Effector memory CD4-positive, alpha-beta T cell (primary cell): Measurements from ENCODE around the gene SPATA6.
"Not testable (repeated sequence)": the region's sequence is repeated elsewhere in the genome, so short reads cannot be mapped to it uniquely, and the experiment has no call there.

Experiments
- DNase-seq, 3 donors: peaks; one replicate each; pipeline ENCODE4 v3.0.0-alpha.2; 2020
- H3K27ac ChIP-seq: 2 replicates; pipeline ENCODE4 v1.7.0; 2013; ENCODE audit warnings: mild to moderate bottlenecking, low read length, moderate library complexity; ENCODE audit not compliant: insufficient read depth, poor library complexity, severe bottlenecking
- H3K27me3 ChIP-seq: replicated peaks from 2 replicates; pipeline ENCODE4 v1.7.0; 2013; ENCODE audit warnings: mild to moderate bottlenecking, low read length; ENCODE audit not compliant: insufficient read depth, control insufficient read depth, poor library complexity, severe bottlenecking
- H3K36me3 ChIP-seq: 2 replicates; pipeline ENCODE4 v1.7.0; 2013; ENCODE audit warnings: mild to moderate bottlenecking, low read length, moderate library complexity; ENCODE audit not compliant: control insufficient read depth, insufficient read depth
- H3K4me1 ChIP-seq: 2 replicates; pipeline ENCODE4 v1.7.0; 2013; ENCODE audit warnings: low read length, mild to moderate bottlenecking; ENCODE audit not compliant: control insufficient read depth, insufficient read depth, poor library complexity, severe bottlenecking
- H3K4me3 ChIP-seq: 2 replicates; pipeline ENCODE4 v1.7.0; 2013; ENCODE audit warnings: low read length, low read depth, mild to moderate bottlenecking; ENCODE audit not compliant: insufficient read depth, poor library complexity, severe bottlenecking
- H3K9me3 ChIP-seq: 2 replicates; pipeline ENCODE4 v1.7.0; 2013; ENCODE audit warnings: mild to moderate bottlenecking, low read length, moderate library complexity; ENCODE audit not compliant: control insufficient read depth

SPATA6 gene

GRCh38 chr1:48462716-48463302, 9.2 kb downstream of the SPATA6 start:
- no peak for DNase-seq
- H3K27me3 ChIP-seq: peaks cover 4% of the 10 kb centered on the region
- H3K9me3 ChIP-seq: no peaks in the 10 kb centered on the region
- no peaks in the 10 kb centered on the region for H3K4me1 ChIP-seq
- H3K4me3 ChIP-seq: no peak overlapping the region
- no peaks in the 10 kb centered on the region for H3K36me3 ChIP-seq
- H3K27ac ChIP-seq: no peak overlapping the region

DNA sequence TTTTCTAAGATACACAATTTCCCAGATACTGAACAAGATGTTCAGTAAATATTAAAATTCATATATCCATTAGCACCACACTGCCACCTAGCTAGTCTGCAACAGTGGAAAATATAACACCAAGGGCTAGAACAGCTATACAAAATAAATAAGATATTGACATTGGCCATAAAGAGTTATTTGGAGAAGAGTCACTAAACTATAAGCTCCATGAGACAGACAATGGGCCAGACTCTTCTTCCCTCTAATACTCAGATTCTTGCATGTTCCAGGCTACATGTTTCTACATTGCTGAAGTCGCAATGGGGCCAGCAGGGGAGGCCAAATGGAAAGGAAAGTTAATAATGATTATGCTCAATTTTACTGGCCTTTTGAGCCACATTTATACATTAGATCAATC, 21.5 kb downstream of the SPATA6 start:
- H3K27ac ChIP-seq: no peak overlapping the region
- H3K36me3 ChIP-seq: no peaks in the 10 kb centered on the region
- H3K4me1 ChIP-seq: no peaks in the 10 kb centered on the region
- no peaks in the 10 kb centered on the region for H3K27me3 ChIP-seq
- no peaks in the 10 kb centered on the region for H3K9me3 ChIP-seq
- H3K4me3 ChIP-seq: no peak overlapping the region
- no peak for DNase-seq

DNA sequence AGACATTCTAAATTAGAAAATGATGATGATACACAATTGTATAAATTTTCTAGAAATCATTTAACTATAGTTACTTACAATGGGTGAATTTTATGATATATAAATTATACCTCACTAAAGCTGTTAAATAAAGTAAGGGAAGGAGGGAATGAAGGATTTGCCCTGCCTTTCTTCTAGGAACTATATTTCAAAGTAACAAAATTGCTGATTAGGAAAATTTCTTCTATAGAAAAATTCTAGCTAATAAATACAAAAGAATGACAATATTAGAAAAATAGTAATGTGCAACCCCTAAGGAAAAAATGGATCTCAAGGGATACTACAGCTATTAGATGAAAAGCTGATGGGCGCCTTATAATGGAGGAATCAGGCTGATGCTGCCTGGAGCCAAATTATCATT, 23.1 kb downstream of the SPATA6 start:
- no peaks in the 10 kb centered on the region for H3K4me1 ChIP-seq
- no peak overlapping the region for H3K4me3 ChIP-seq
- no peaks in the 10 kb centered on the region for H3K27me3 ChIP-seq
- no peaks in the 10 kb centered on the region for H3K9me3 ChIP-seq
- DNase-seq: no peak
- no peak overlapping the region for H3K27ac ChIP-seq
- H3K36me3 ChIP-seq: no peaks in the 10 kb centered on the region

GRCh38 chr1:48444186-48444585, 27.8 kb downstream of the SPATA6 start:
- H3K4me1 ChIP-seq, H3K9me3 ChIP-seq, H3K4me3 ChIP-seq, DNase-seq, H3K27me3 ChIP-seq, H3K27ac ChIP-seq, H3K36me3 ChIP-seq: not testable (repeated sequence)

DNA sequence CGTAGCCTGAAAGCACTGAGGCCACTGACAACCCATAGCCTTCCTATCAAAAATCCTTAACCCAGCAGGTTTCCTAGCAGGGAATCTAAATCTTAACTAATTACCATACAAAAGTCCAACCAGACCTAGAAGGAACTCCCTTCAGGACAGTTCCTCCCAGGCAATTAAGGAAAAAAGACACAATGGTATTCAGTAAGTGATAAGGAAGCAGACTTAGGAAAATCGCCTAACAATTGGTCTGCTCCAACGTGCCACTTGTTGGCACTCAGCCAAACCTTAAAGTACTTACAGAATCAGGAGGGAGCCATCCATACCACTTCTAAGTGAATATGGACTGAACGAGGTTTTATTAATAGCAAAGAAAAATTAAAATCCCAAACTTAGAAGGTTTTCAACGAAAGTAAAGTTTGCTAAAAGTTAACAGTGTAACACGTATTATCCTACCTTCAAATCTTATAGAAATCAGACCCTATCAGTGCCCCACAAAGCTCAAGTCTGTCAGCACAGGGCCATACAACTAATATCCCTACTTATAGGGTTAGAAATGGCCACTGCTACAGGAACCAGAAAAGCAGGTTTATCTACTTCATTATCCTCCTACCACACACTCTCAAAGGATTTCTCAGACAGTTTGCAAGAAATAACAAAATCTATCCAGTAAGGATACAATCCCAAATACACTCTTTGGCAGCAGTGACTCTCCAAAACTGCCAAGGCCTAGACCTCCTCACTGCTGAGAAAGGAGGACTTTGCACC, 29.0 kb downstream of the SPATA6 start:
- no peaks in the 10 kb centered on the region for H3K4me1 ChIP-seq
- no peaks in the 10 kb centered on the region for H3K27me3 ChIP-seq
- no peak overlapping the region for H3K27ac ChIP-seq
- no peak overlapping the region for H3K4me3 ChIP-seq
- no peaks in the 10 kb centered on the region for H3K36me3 ChIP-seq
- no peaks in the 10 kb centered on the region for H3K9me3 ChIP-seq
- DNase-seq: no peak

- not testable (repeated sequence) for H3K36me3 ChIP-seq, H3K4me1 ChIP-seq, DNase-seq, H3K4me3 ChIP-seq, H3K27me3 ChIP-seq, H3K27ac ChIP-seq, H3K9me3 ChIP-seq
These were observed 31.2 kb downstream of the SPATA6 start for GRCh38 chr1:48440786-48441185.

DNA sequence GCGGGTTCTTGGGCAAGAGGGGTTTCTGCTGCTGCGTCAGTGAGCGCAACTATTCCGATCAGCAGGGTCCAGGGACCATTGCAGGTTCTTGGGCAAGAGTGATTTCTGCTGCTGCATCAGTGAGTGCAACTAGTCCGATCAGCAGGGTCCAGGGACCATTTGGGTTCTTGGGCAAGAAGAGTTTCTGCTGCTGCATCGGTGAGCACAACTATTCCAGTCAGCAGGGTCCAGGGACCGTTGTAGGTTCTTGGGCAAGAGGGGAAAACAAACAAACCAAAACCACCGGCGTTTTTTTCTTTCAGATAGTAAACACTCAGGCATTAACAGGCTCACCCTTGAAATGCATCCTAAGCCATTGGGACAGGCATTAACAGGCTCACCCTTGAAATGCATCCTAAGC, 32.6 kb downstream of the SPATA6 start:
- H3K27ac ChIP-seq: no peak overlapping the region
- no peaks in the 10 kb centered on the region for H3K9me3 ChIP-seq
- no peak overlapping the region for H3K4me3 ChIP-seq
- no peaks in the 10 kb centered on the region for H3K36me3 ChIP-seq
- H3K27me3 ChIP-seq: no peaks in the 10 kb centered on the region
- DNase-seq: no peak
- no peaks in the 10 kb centered on the region for H3K4me1 ChIP-seq

- not testable (repeated sequence) for H3K4me1 ChIP-seq, H3K9me3 ChIP-seq, DNase-seq, H3K4me3 ChIP-seq, H3K36me3 ChIP-seq, H3K27ac ChIP-seq, H3K27me3 ChIP-seq
These were observed 34.6 kb downstream of the SPATA6 start for GRCh38 chr1:48437379-48437778.

DNA sequence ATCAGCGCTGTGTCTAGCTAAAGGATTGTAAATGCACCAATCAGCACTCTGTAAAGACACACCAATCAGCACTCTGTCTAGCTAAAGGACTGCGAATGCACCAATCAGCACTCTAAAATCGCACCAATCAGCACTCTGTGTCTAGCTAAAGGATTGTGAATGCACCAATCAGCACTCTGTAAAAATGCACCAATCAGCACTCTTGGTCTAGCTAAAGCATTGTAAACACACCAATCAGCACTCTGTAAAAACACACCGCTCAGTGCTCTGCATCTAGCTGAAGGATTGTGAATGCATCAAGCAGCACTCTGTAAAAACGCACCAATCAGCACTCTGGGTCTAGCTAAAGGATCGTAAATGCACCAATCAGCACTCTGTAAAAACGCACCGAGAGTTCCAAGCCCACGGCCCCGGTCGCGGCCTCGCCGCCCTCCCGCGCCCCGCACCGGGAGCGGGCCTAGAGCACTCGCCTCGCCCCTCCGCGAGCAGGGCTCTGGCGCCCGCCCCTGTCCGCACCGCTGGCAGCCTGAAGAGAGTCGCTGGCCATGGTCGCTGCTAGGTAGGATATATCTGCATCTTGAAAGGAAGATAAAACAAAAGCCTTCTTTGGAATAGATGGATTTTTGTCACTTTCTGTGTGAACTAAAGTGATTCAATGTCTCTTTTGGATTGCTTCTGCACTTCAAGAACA, 36.5 kb downstream of the SPATA6 start:
- not testable (repeated sequence) for H3K27me3 ChIP-seq, H3K9me3 ChIP-seq, H3K4me1 ChIP-seq, H3K4me3 ChIP-seq, DNase-seq, H3K36me3 ChIP-seq, H3K27ac ChIP-seq

GRCh38 chr1:48430832-48431231, 41.2 kb downstream of the SPATA6 start:
- no peak overlapping the region for H3K27ac ChIP-seq
- H3K4me1 ChIP-seq: no peaks in the 10 kb centered on the region
- no peaks in the 10 kb centered on the region for H3K36me3 ChIP-seq
- no peak for DNase-seq
- H3K27me3 ChIP-seq: no peaks in the 10 kb centered on the region
- no peak overlapping the region for H3K4me3 ChIP-seq
- no peaks in the 10 kb centered on the region for H3K9me3 ChIP-seq
